ENCODE results near the gene NPTXR.

DNA sequence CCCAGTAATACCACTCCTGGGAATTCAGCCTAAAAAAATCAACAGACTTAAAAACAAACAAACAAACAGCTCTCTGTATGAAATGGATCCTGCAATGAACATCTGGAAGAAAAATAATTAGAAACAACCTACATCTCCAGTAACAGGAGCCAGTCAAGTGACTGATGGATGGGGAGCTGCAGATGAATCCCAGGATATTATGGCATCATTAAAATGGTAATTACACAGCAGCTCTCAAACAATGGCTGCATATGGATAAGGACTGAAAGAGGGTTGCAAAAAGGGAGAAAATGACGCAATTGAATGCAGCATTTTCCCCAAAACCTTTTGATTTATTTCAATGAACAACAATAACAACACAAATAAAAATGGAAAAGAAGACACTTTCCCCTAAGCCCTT, 4.1 kb downstream of the NPTXR start:
- TF ChIP-seq, protein P1, sequence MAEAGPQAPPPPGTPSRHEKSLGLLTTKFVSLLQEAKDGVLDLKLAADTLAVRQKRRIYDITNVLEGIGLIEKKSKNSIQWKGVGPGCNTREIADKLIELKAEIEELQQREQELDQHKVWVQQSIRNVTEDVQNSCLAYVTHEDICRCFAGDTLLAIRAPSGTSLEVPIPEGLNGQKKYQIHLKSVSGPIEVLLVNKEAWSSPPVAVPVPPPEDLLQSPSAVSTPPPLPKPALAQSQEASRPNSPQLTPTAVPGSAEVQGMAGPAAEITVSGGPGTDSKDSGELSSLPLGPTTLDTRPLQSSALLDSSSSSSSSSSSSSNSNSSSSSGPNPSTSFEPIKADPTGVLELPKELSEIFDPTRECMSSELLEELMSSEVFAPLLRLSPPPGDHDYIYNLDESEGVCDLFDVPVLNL (CRISPR knock-in tag; IDR thresholded peaks at IDR 0.05; ENCODE audit: borderline replicate concordance, low read depth) = no peak
- TF ChIP-seq, protein P2, sequence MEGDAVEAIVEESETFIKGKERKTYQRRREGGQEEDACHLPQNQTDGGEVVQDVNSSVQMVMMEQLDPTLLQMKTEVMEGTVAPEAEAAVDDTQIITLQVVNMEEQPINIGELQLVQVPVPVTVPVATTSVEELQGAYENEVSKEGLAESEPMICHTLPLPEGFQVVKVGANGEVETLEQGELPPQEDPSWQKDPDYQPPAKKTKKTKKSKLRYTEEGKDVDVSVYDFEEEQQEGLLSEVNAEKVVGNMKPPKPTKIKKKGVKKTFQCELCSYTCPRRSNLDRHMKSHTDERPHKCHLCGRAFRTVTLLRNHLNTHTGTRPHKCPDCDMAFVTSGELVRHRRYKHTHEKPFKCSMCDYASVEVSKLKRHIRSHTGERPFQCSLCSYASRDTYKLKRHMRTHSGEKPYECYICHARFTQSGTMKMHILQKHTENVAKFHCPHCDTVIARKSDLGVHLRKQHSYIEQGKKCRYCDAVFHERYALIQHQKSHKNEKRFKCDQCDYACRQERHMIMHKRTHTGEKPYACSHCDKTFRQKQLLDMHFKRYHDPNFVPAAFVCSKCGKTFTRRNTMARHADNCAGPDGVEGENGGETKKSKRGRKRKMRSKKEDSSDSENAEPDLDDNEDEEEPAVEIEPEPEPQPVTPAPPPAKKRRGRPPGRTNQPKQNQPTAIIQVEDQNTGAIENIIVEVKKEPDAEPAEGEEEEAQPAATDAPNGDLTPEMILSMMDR (IDR thresholded peaks at IDR 0.05) = no peak
- TF ChIP-seq, protein P3, sequence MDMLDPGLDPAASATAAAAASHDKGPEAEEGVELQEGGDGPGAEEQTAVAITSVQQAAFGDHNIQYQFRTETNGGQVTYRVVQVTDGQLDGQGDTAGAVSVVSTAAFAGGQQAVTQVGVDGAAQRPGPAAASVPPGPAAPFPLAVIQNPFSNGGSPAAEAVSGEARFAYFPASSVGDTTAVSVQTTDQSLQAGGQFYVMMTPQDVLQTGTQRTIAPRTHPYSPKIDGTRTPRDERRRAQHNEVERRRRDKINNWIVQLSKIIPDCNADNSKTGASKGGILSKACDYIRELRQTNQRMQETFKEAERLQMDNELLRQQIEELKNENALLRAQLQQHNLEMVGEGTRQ (CRISPR knock-in tag; IDR thresholded peaks at IDR 0.05) = no peak
- TF ChIP-seq, protein P4, sequence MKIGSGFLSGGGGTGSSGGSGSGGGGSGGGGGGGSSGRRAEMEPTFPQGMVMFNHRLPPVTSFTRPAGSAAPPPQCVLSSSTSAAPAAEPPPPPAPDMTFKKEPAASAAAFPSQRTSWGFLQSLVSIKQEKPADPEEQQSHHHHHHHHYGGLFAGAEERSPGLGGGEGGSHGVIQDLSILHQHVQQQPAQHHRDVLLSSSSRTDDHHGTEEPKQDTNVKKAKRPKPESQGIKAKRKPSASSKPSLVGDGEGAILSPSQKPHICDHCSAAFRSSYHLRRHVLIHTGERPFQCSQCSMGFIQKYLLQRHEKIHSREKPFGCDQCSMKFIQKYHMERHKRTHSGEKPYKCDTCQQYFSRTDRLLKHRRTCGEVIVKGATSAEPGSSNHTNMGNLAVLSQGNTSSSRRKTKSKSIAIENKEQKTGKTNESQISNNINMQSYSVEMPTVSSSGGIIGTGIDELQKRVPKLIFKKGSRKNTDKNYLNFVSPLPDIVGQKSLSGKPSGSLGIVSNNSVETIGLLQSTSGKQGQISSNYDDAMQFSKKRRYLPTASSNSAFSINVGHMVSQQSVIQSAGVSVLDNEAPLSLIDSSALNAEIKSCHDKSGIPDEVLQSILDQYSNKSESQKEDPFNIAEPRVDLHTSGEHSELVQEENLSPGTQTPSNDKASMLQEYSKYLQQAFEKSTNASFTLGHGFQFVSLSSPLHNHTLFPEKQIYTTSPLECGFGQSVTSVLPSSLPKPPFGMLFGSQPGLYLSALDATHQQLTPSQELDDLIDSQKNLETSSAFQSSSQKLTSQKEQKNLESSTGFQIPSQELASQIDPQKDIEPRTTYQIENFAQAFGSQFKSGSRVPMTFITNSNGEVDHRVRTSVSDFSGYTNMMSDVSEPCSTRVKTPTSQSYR (CRISPR knock-in tag; IDR thresholded peaks at IDR 0.05) = no peak
- no peak for TF ChIP-seq JUN (CRISPR knock-in tag; IDR thresholded peaks at IDR 0.05)

All from WTC11 (cell line).